Measurements from ENCODE around the gene DCT. TPM values are rescaled to one million over a fixed set of nuclear protein-coding genes. Genes with fewer than 3 reads are reported as not detected.

The DCT gene
- total and polyA plus RNA-seq, 2 donors (not counting 1 experiment from before 2014, with no cell fraction given) = 0.17 TPM; not detected in 1

- H3K79me2 ChIP-seq (ENCODE audit: control insufficient read depth, insufficient read depth, low read length) = no peaks in the 10 kb centered on the region
- no peak for DNase-seq (ENCODE audit: low read depth in 2 of 2)
These were observed 71.0 kb downstream of the DCT start for GRCh38 chr13:94408314-94409036.

GRCh38 chr13:94400874-94401273 lies 78.6 kb downstream of the DCT start:
- Histone ChIP-seq H3K4me3 (replicated peaks in 1 of 4; ENCODE audit: control extremely low read depth in 1 of 4, insufficient read depth in 1 of 4, low read depth in 3 of 4, low read length in 4 of 4) (no peak overlapping the region), H2AFZ (ENCODE audit: low read length) (no peak overlapping the region), H3K27ac (ENCODE audit: insufficient read depth, low read length) (no peak overlapping the region), H3K9me3 (ENCODE audit: control insufficient read depth, insufficient read depth, low read depth, low read length) (no peaks in the 10 kb centered on the region), H3K9ac (ENCODE audit: insufficient read depth, low read length) (no peak overlapping the region), H3K36me3 (ENCODE audit: control insufficient read depth, insufficient read depth, low read length) (no peaks in the 10 kb centered on the region), H4K20me1 (ENCODE audit: control insufficient read depth, extremely low read depth, insufficient read depth, low read length) (no peaks in the 10 kb centered on the region), H3K4me1 (ENCODE audit: control insufficient read depth, extremely low read depth, insufficient read depth, low read length) (no peaks in the 10 kb centered on the region), H3K4me2 (ENCODE audit: extremely low read depth, insufficient read depth, low read length) (no peak overlapping the region), H3K27me3 (ENCODE audit: control insufficient read depth, insufficient read depth, low read length) (no peaks in the 10 kb centered on the region), H3K79me2 (ENCODE audit: control insufficient read depth, insufficient read depth, low read length) (no peaks in the 10 kb centered on the region)
- TF ChIP-seq EZH2 (IDR thresholded peaks at IDR 0.05; ENCODE audit: low read length, missing control alignments) (no peak), CTCF (conservative IDR thresholded peaks at IDR 0.05 in 1 of 2, IDR thresholded peaks at IDR 0.05 in 1 of 2; ENCODE audit: low read depth in 1 of 2, low read length in 2 of 2) (no peak)
- DNase-seq (ENCODE audit: low read depth in 2 of 2) = no peak

More at GRCh38 chr13:94408314-94409036, 71.0 kb downstream of the DCT start:
- Histone ChIP-seq H3K27ac (ENCODE audit: insufficient read depth, low read length) (no peak overlapping the region), H4K20me1 (ENCODE audit: control insufficient read depth, extremely low read depth, insufficient read depth, low read length) (no peaks in the 10 kb centered on the region), H3K4me2 (ENCODE audit: extremely low read depth, insufficient read depth, low read length) (no peak overlapping the region), H2AFZ (ENCODE audit: low read length) (no peak overlapping the region), H3K27me3 (ENCODE audit: control insufficient read depth, insufficient read depth, low read length) (no peaks in the 10 kb centered on the region), H3K4me1 (ENCODE audit: control insufficient read depth, extremely low read depth, insufficient read depth, low read length) (no peaks in the 10 kb centered on the region), H3K9ac (ENCODE audit: insufficient read depth, low read length) (no peak overlapping the region), H3K9me3 (ENCODE audit: control insufficient read depth, insufficient read depth, low read depth, low read length) (no peaks in the 10 kb centered on the region), H3K36me3 (ENCODE audit: control insufficient read depth, insufficient read depth, low read length) (no peaks in the 10 kb centered on the region), H3K4me3 (replicated peaks in 1 of 4; ENCODE audit: control extremely low read depth in 1 of 4, insufficient read depth in 1 of 4, low read depth in 3 of 4, low read length in 4 of 4) (no peak overlapping the region)
- TF ChIP-seq CTCF (conservative IDR thresholded peaks at IDR 0.05 in 1 of 2, IDR thresholded peaks at IDR 0.05 in 1 of 2; ENCODE audit: low read depth in 1 of 2, low read length in 2 of 2) (no peak), EZH2 (IDR thresholded peaks at IDR 0.05; ENCODE audit: low read length, missing control alignments) (no peak)

- H3K9me3 ChIP-seq (ENCODE audit: control insufficient read depth, insufficient read depth, low read depth, low read length) = no peaks in the 10 kb centered on the region
- no peaks in the 10 kb centered on the region for H3K27me3 ChIP-seq (ENCODE audit: control insufficient read depth, insufficient read depth, low read length)
- H3K4me1 ChIP-seq (ENCODE audit: control insufficient read depth, extremely low read depth, insufficient read depth, low read length) = no peaks in the 10 kb centered on the region
- no peak for DNase-seq (ENCODE audit: low read depth in 2 of 2)
- no peak overlapping the region for H3K27ac ChIP-seq (ENCODE audit: insufficient read depth, low read length)
- H3K4me2 ChIP-seq (ENCODE audit: extremely low read depth, insufficient read depth, low read length) = no peak overlapping the region
- H4K20me1 ChIP-seq (ENCODE audit: control insufficient read depth, extremely low read depth, insufficient read depth, low read length) = no peaks in the 10 kb centered on the region
- H3K79me2 ChIP-seq (ENCODE audit: control insufficient read depth, insufficient read depth, low read length) = no peaks in the 10 kb centered on the region
- no peaks in the 10 kb centered on the region for H3K36me3 ChIP-seq (ENCODE audit: control insufficient read depth, insufficient read depth, low read length)
- no peak overlapping the region for H2AFZ ChIP-seq (ENCODE audit: low read length)
- no peak overlapping the region for H3K9ac ChIP-seq (ENCODE audit: insufficient read depth, low read length)
- H3K4me3 ChIP-seq (replicated peaks in 1 of 4; ENCODE audit: control extremely low read depth in 1 of 4, insufficient read depth in 1 of 4, low read depth in 3 of 4, low read length in 4 of 4) = no peak overlapping the region
- TF ChIP-seq EZH2 (IDR thresholded peaks at IDR 0.05; ENCODE audit: low read length, missing control alignments) = no peak
These were observed 79.7 kb downstream of the DCT start for GRCh38 chr13:94399812-94400211.
